K562 (cell line): ENCODE results near the gene CCR8. TPM values are rescaled to one million over a fixed set of nuclear protein-coding genes. Genes with fewer than 3 reads are reported as not detected.
A peak's percentile ranks its signal among the peaks of the same experiment; 100 is the strongest.

ENCODE experiments used
- GABPB2 ChIP-seq: fragments of 250-450 bp; sonication (Bioruptor Pico); conservative IDR thresholded peaks from 2 replicates; pipeline ENCODE4 v1.5.1; 2021; ENCODE audit warnings: mild to moderate bottlenecking
- MTA2 ChIP-seq: fragments of 450-650 bp; IDR thresholded peaks from 2 replicates; pipeline ENCODE4 v1.6.1; 2016; ENCODE audit warnings: low read depth
- NKRF ChIP-seq: fragments of 450-650 bp; IDR thresholded peaks from 2 replicates; pipeline ENCODE4 v1.6.1; 2016; ENCODE audit warnings: borderline replicate concordance
- NR2F6 ChIP-seq: fragments of 450-650 bp; formaldehyde crosslinking; IDR thresholded peaks from 2 replicates; pipeline ENCODE4 v1.4.0; 2020; ENCODE audit warnings: mild to moderate bottlenecking
- NUFIP1 ChIP-seq: fragments of 450-650 bp; IDR thresholded peaks from 2 replicates; pipeline ENCODE4 v1.6.1; 2018; ENCODE audit not compliant: partially characterized antibody
- PRPF4 ChIP-seq: fragments of 200-400 bp; formaldehyde crosslinking; IDR thresholded peaks from one replicate; pipeline ENCODE4 v1.6.1; 2017; ENCODE audit warnings: low read length, low read depth, mild to moderate bottlenecking; ENCODE audit not compliant: insufficient read depth, poor library complexity, severe bottlenecking
- RFX7 ChIP-seq: fragments of 250-450 bp; sonication (Bioruptor Pico); IDR thresholded peaks from 2 replicates; pipeline ENCODE4 v1.5.1; 2021; ENCODE audit warnings: mild to moderate bottlenecking
- SMAD2 ChIP-seq: fragments of 150-350 bp; IDR thresholded peaks from 2 replicates; pipeline ENCODE4 v1.6.1; 2014; ENCODE audit warnings: low read depth, mild to moderate bottlenecking, low read length
- SUPT5H ChIP-seq: fragments of 450-650 bp; IDR thresholded peaks from 2 replicates; pipeline ENCODE4 v1.6.1; 2016
- TAF15 ChIP-seq: fragments of 200-400 bp; formaldehyde crosslinking; IDR thresholded peaks from 2 replicates; pipeline ENCODE4 v1.6.1; 2017; ENCODE audit warnings: mild to moderate bottlenecking, low read depth, low read length, moderate library complexity
- TBL1XR1 ChIP-seq, 2 experiments: IDR thresholded peaks; 2 replicates each; pipeline ENCODE4 v1.6.1; 2012; ENCODE audit warnings: improper control_type of control experiment in 2 of 2, low read length in 2 of 2, mild to moderate bottlenecking in 1 of 2
- THAP12 ChIP-seq: fragments of 250-450 bp; sonication (Bioruptor Pico); IDR thresholded peaks from 2 replicates; pipeline ENCODE4 v1.9.0; 2021; ENCODE audit warnings: mild to moderate bottlenecking, inconsistent platforms
- THRAP3 ChIP-seq: fragments of 450-650 bp; IDR thresholded peaks from 2 replicates; pipeline ENCODE4 v1.6.1; 2016; ENCODE audit warnings: mild to moderate bottlenecking, inconsistent platforms, borderline replicate concordance
- TRIM24 ChIP-seq, 2 experiments: fragments of 450-650 bp; IDR thresholded peaks; 2 replicates each; pipeline ENCODE4 v1.6.1; 2016
- TRIM28 ChIP-seq: fragments of 450-650 bp; IDR thresholded peaks from 2 replicates; pipeline ENCODE4 v1.6.1; 2017
- U2AF2 ChIP-seq: fragments of 200-400 bp; formaldehyde crosslinking; optimal IDR thresholded peaks from 2 replicates; pipeline ENCODE3; 2017; ENCODE audit warnings: low read depth, mild to moderate bottlenecking, low read length
- ZBTB12 ChIP-seq: fragments of 250-450 bp; sonication (Bioruptor Pico); IDR thresholded peaks from 2 replicates; pipeline ENCODE4 v1.4.0; 2020
- ZBTB8A ChIP-seq: fragments of 450-650 bp; IDR thresholded peaks from 2 replicates; pipeline ENCODE4 v1.6.1; 2018; ENCODE audit warnings: mild to moderate bottlenecking, moderate library complexity; ENCODE audit not compliant: partially characterized antibody
- ZNF121 ChIP-seq: sonication (generic); formaldehyde crosslinking; conservative IDR thresholded peaks from 2 replicates; pipeline ENCODE4 v1.8.0; 2022; ENCODE audit warnings: missing genetic modification reagents
- ZNF134 ChIP-seq: fragments of 250-450 bp; sonication (Bioruptor Pico); conservative IDR thresholded peaks from 2 replicates; pipeline ENCODE4 v1.4.0; 2020
- ZNF175 ChIP-seq: fragments of 200-800 bp; sonication (Bioruptor generic); IDR thresholded peaks from 2 replicates; pipeline ENCODE4 v1.6.1; 2016; ENCODE audit warnings: low read depth, mild to moderate bottlenecking, missing genetic modification characterization, missing compliant biosample characterization
- ZNF23 ChIP-seq: fragments of 250-450 bp; sonication (Bioruptor Pico); IDR thresholded peaks from 2 replicates; pipeline ENCODE4 v1.4.0; 2020; ENCODE audit warnings: mild to moderate bottlenecking
- ZNF3 ChIP-seq: fragments of 250-450 bp; sonication (Bioruptor Pico); IDR thresholded peaks from 2 replicates; pipeline ENCODE4 v1.5.0; 2021; ENCODE audit warnings: mild to moderate bottlenecking, moderate library complexity
- polyA plus RNA-seq, 8 experiments: library from polyadenylated mRNA; depleted of rRNA in 4 of 8; stranded (reverse) in 5 of 8; unstranded in 3 of 8; fragments of >200 nt; fragmentation: Nextera tagmentation in 2 of 8; fragmentation: Illumina TruSeq in 1 of 8; extraction: Ambion mirVana in 2 of 8; extraction: Trizol in 1 of 8; gene quantifications; 2 replicates each; pipeline versions ENCODE4 v1.2.1 to v1.2.3, GENCODE V29; 2011 to 2014; ENCODE audit warnings: inconsistent platforms in 1 of 8, missing spikeins in 1 of 8
- total RNA-seq, 7 experiments: library from RNA; depleted of rRNA in 6 of 7; stranded (reverse); fragments of >200 nt in 6 of 7; fragmentation: Illumina TruSeq in 2 of 7; extraction: Trizol in 2 of 7; gene quantifications; 2 replicates each; pipeline versions ENCODE4 v1.2.1 to v1.2.3, GENCODE V29; 2011 to 2021; ENCODE audit warnings: low replicate concordance in 1 of 7

CCR8 gene
- total and polyA plus RNA-seq, 9 of the 15 experiments (the other 6 are each of a cell fraction or from before 2014, with no cell fraction given) = not detected

- TF ChIP-seq ZNF175 (peak; percentile 89; the same call in 1 of the 2 replicates), TRIM28 (no peak), TRIM24 (IDR thresholded peaks at IDR 0.05) (peak in 1 of 2 experiments; percentile 48; a peak in 1 of 4 replicates), ZNF134 (CRISPR knock-in tag) (no peak), RFX7 (no peak), ZBTB8A (no peak), SMAD2 (no peak), ZBTB12 (CRISPR knock-in tag) (no peak), NUFIP1 (no peak), ZNF121 (CRISPR knock-in tag) (no peak), THAP12 (no peak), NKRF (no peak), GABPB2 (CRISPR knock-in tag) (no peak), ZNF23 (CRISPR knock-in tag) (no peak), TAF15 (no peak), U2AF2 (no peak), SUPT5H (no peak), MTA2 (no peak), THRAP3 (no peak), PRPF4 (no peak), ZNF3 (CRISPR knock-in tag) (no peak), TBL1XR1 (IDR thresholded peaks at IDR 0.05; ENCODE audit: low read length in 2 of 2) (no peak), NR2F6 (no peak)
Measured at GRCh38 chr3:39287216-39288164, 42.0 kb upstream of the CCR8 start (continued).
